Endothelial cell of hepatic sinusoid (primary cell): ENCODE data around the gene NHLH2.

Experiments
- in situ Hi-C: cut with HindIII; loops from 2 replicates; pipeline ENCODE4 v1.10.0; 2017; ENCODE audit warnings: low sequenced_read_pairs

Gene NHLH2

GRCh38 chr1:115838431-115839028 is 2.4 kb downstream of the NHLH2 start:
- in situ Hi-C loops = no loop called here

- in situ Hi-C loops = no loop called here
These were observed 3.0 kb downstream of the NHLH2 start for GRCh38 chr1:115837740-115838421.

- in situ Hi-C loops = no loop called here
These were observed 3.6 kb downstream of the NHLH2 start for GRCh38 chr1:115837341-115837739.

GRCh38 chr1:115833856-115834255 is 7.1 kb downstream of the NHLH2 start:
- in situ Hi-C loops = no loop called here

GRCh38 chr1:115832651-115833050 is 8.3 kb downstream of the NHLH2 start:
- in situ Hi-C loops = no loop called here

- in situ Hi-C loops = no loop called here
These were observed 10.0 kb downstream of the NHLH2 start for GRCh38 chr1:115830963-115831362.

GRCh38 chr1:115829947-115830346 is 11.0 kb downstream of the NHLH2 start:
- in situ Hi-C loops = no loop called here

GRCh38 chr1:115829023-115829674 is 11.8 kb downstream of the NHLH2 start:
- in situ Hi-C loops = no loop called here

- in situ Hi-C loops = no loop called here
These were observed 12.6 kb downstream of the NHLH2 start for GRCh38 chr1:115828101-115829022.

- in situ Hi-C loops = no loop called here
These were observed 13.4 kb downstream of the NHLH2 start for GRCh38 chr1:115827452-115828044.

- in situ Hi-C loops = no loop called here
These were observed 14.3 kb downstream of the NHLH2 start for GRCh38 chr1:115826628-115827027.

- in situ Hi-C loops = no loop called here
These were observed 18.8 kb downstream of the NHLH2 start for GRCh38 chr1:115822117-115822516.

GRCh38 chr1:115815694-115816093 is 25.2 kb downstream of the NHLH2 start:
- in situ Hi-C loops = no loop called here

- in situ Hi-C loops = loop anchor here (5.0 kb wide), 2 partner anchors 47 to 63 kb away; no protein-coding TSS in a partner anchor
These were observed 26.1 kb downstream of the NHLH2 start for GRCh38 chr1:115814685-115815398.

- in situ Hi-C loops = loop anchor here (5.0 kb wide), 2 partner anchors 49 to 61 kb away; no protein-coding TSS in a partner anchor
These were observed 27.2 kb downstream of the NHLH2 start for GRCh38 chr1:115813727-115814126.

GRCh38 chr1:115811140-115811828 is 29.6 kb downstream of the NHLH2 start:
- in situ Hi-C loops = loop anchor here (5.0 kb wide), 2 partner anchors 51 to 59 kb away; no protein-coding TSS in a partner anchor

GRCh38 chr1:115810609-115811008 is 30.3 kb downstream of the NHLH2 start:
- in situ Hi-C loops = loop anchor here (5.0 kb wide), 2 partner anchors 52 to 58 kb away; no protein-coding TSS in a partner anchor

- in situ Hi-C loops = loop anchor here (5.0 kb wide), 2 partner anchors 52 to 58 kb away; no protein-coding TSS in a partner anchor
These were observed 31.1 kb downstream of the NHLH2 start for GRCh38 chr1:115809847-115810246.

GRCh38 chr1:115809076-115809475 is 31.9 kb downstream of the NHLH2 start:
- in situ Hi-C loops = no loop called here
